HCT116 (cell line): Measurements from ENCODE around the gene RBFOX2. TPM values are rescaled to one million over a fixed set of nuclear protein-coding genes. Genes with fewer than 3 reads are reported as not detected.

Experiments used
- ATAC-seq: fragments of 200-7000 bp; cut with Tn5 transposase; 2 replicates; pipeline ENCODE4 v1.9.1; 2020; ENCODE audit warnings: mild to moderate bottlenecking, moderate library complexity
- BruUV-seq: library from RNA; stranded (reverse); fragments of 400-500 nt; replicated peaks from 2 replicates; lab custom pipeline; 2021; lab: Mats Ljungman, UMichigan
- CTCF ChIA-PET: fragments of 300-600 bp; sonication (Branson Sonifier 250); formaldehyde crosslinking; loops from one replicate; lab custom pipeline; 2021; ENCODE audit warnings: antibody characterized with exemption; lab: Charles Lee
- POLR2A ChIA-PET: fragments of 300-600, 350-600 bp; sonication (Branson Sonifier 250); formaldehyde crosslinking; loops from one replicate; lab custom pipeline; 2021; ENCODE audit warnings: antibody characterized with exemption; lab: Charles Lee
- RAD21 ChIA-PET, 2 experiments: fragments of 300-600 bp; sonication (Branson Sonifier 250); formaldehyde crosslinking; loops; one replicate each; lab custom pipeline; 2023; ENCODE audit warnings: low total read pairs in 2 of 2; ENCODE audit not compliant: uncharacterized antibody in 2 of 2, unreplicated experiment in 2 of 2, low non-redundant PET in 1 of 2; lab: Charles Lee
- DNase-seq: peaks from one replicate; pipeline ENCODE4 v3.0.0-alpha.2; 2010; ENCODE audit warnings: low read depth, low spot score
- H2AFZ ChIP-seq: fragments of 200-600 bp; shearing (Covaris generic), sonication (generic); 2 replicates; pipeline ENCODE4 v1.6.1; 2017; ENCODE audit warnings: low read depth, mixed run types, mixed read lengths, antibody characterized with exemption, low read length; ENCODE audit not compliant: poor library complexity, severe bottlenecking
- H3K27ac ChIP-seq: 2 replicates; pipeline ENCODE4 v1.5.1; 2012; ENCODE audit warnings: low read depth, low read length
- H3K27me3 ChIP-seq: fragments of 200-600 bp; sonication (generic); 2 replicates; pipeline ENCODE4 v1.6.1; 2016; ENCODE audit warnings: mixed run types, low read length, mixed read lengths; ENCODE audit not compliant: insufficient read depth
- H3K36me3 ChIP-seq, 2 experiments: fragments of 200-500 bp in 1 of 2; fragments of 200-600 bp in 1 of 2; sonication (Bioruptor generic) in 1 of 2; sonication (generic) in 1 of 2; 2 replicates each; pipeline versions ENCODE4 v1.5.1 to v1.6.1; 2014 to 2016; ENCODE audit warnings: low read length in 2 of 2, inconsistent platforms in 1 of 2, mixed read lengths in 1 of 2, mixed run types in 1 of 2; ENCODE audit not compliant: insufficient read depth in 2 of 2, control insufficient read depth in 1 of 2
- H3K4me1 ChIP-seq, 2 experiments: fragments of 200-600 bp in 1 of 2; sonication (generic) in 1 of 2; 2 replicates each; pipeline versions ENCODE4 v1.5.1 to v1.6.1; 2012 to 2017; ENCODE audit warnings: low read length in 2 of 2, inconsistent platforms in 1 of 2, mild to moderate bottlenecking in 1 of 2, mixed read lengths in 1 of 2, mixed run types in 1 of 2, moderate library complexity in 1 of 2; ENCODE audit not compliant: insufficient read depth in 2 of 2, control insufficient read depth in 1 of 2
- H3K4me2 ChIP-seq: fragments of 200-600 bp; sonication (generic); 2 replicates; pipeline ENCODE4 v1.6.1; 2017; ENCODE audit warnings: mixed run types, low read length, mixed read lengths
- H3K4me3 ChIP-seq, 2 experiments: fragments of 200-600 bp in 1 of 2; sonication (generic) in 1 of 2; replicated peaks in 1 of 2; 2 replicates each; pipeline ENCODE4 v1.5.1; 2011 to 2016; ENCODE audit warnings: low read length in 2 of 2, control low read depth in 1 of 2, low read depth in 1 of 2, mild to moderate bottlenecking in 1 of 2, mixed read lengths in 1 of 2, mixed run types in 1 of 2
- H3K79me2 ChIP-seq: fragments of 200-600 bp; sonication (generic); 2 replicates; pipeline ENCODE4 v1.6.1; 2017; ENCODE audit warnings: mild to moderate bottlenecking, mixed run types, low read length, moderate library complexity, mixed read lengths; ENCODE audit not compliant: insufficient read depth
- H3K9ac ChIP-seq: fragments of 200-600 bp; sonication (generic); 2 replicates; pipeline ENCODE4 v1.6.1; 2016; ENCODE audit warnings: low read length, mixed read lengths
- H3K9me2 ChIP-seq: fragments of 200-600 bp; sonication (generic), shearing (Covaris generic); 2 replicates; pipeline ENCODE4 v1.6.1; 2017; ENCODE audit warnings: mixed run types, mild to moderate bottlenecking, moderate library complexity; ENCODE audit not compliant: insufficient read depth
- H3K9me3 ChIP-seq, 2 experiments: fragments of 200-500 bp in 1 of 2; fragments of 200-600 bp in 1 of 2; sonication (Bioruptor generic) in 1 of 2; sonication (generic) in 1 of 2; 2 replicates each; pipeline ENCODE4 v1.6.1; 2014 to 2017; ENCODE audit warnings: low read length in 2 of 2, mixed read lengths in 2 of 2, inconsistent platforms in 1 of 2, low read depth in 1 of 2, mild to moderate bottlenecking in 1 of 2, mixed run types in 1 of 2, moderate library complexity in 1 of 2; ENCODE audit not compliant: control insufficient read depth in 1 of 2, insufficient read depth in 1 of 2
- H4K20me1 ChIP-seq: fragments of 200-600 bp; sonication (generic), shearing (Covaris generic); 2 replicates; pipeline ENCODE4 v1.6.1; 2017; ENCODE audit warnings: mixed run types, mild to moderate bottlenecking, moderate library complexity; ENCODE audit not compliant: insufficient read depth
- CBX3 ChIP-seq: IDR thresholded peaks from 2 replicates; pipeline ENCODE4 v1.6.1; 2012; ENCODE audit warnings: low read depth
- ELF1 ChIP-seq: IDR thresholded peaks from 2 replicates; pipeline ENCODE4 v1.6.1; 2012; ENCODE audit warnings: low read depth, borderline replicate concordance
- EZH2 ChIP-seq: fragments of 200-600 bp; sonication (generic); IDR thresholded peaks from 2 replicates; pipeline ENCODE4 v1.6.1; 2017; ENCODE audit warnings: antibody characterized with exemption, mixed run types
- EZH2phosphoT487 ChIP-seq: fragments of 200-600 bp; IDR thresholded peaks from 2 replicates; pipeline ENCODE4 v1.6.1; 2018; ENCODE audit warnings: antibody characterized with exemption, borderline replicate concordance
- POLR2AphosphoS5 ChIP-seq: IDR thresholded peaks from 2 replicates; pipeline ENCODE4 v1.6.1; 2011; ENCODE audit warnings: mild to moderate bottlenecking, low read depth, low read length, moderate library complexity
- REST ChIP-seq: IDR thresholded peaks from 2 replicates; pipeline ENCODE4 v1.6.1; 2012; ENCODE audit warnings: low read depth
- SP1 ChIP-seq: IDR thresholded peaks from 2 replicates; pipeline ENCODE4 v1.6.1; 2012; ENCODE audit warnings: low read depth
- SRF ChIP-seq: IDR thresholded peaks from 2 replicates; pipeline ENCODE4 v1.6.1; 2012; ENCODE audit warnings: low read depth
- TCF7L2 ChIP-seq: IDR thresholded peaks from 2 replicates; pipeline ENCODE4 v1.7.0; 2011; ENCODE audit warnings: borderline replicate concordance, inconsistent platforms; ENCODE audit not compliant: insufficient read depth, insufficient read length; ENCODE audit errors: extremely low read depth
- ZNF274 ChIP-seq: fragments of 200-500 bp; sonication (Bioruptor generic); IDR thresholded peaks from 2 replicates; pipeline ENCODE4 v1.6.1; 2014; ENCODE audit warnings: mild to moderate bottlenecking, low read depth, low read length, inconsistent platforms
- intact Hi-C: fragments of 100-400 bp; cut with micrococcal nuclease; formaldehyde crosslinking; loops from 2 replicates; pipeline ENCODE4 v1.10.0; 2022
- total RNA-seq: library from RNA; stranded (reverse); gene quantifications from one replicate; pipeline ENCODE4 v1.2.1, GENCODE V29; 2021; ENCODE audit not compliant: unreplicated experiment

Gene RBFOX2
- total RNA-seq, 1 experiment from 2014 or later = 83.9 TPM

GRCh38 chr22:35743326-35743860 lies 285.2 kb downstream of the RBFOX2 start:
- DNase-seq (no peak), ATAC-seq (no peak)
- H2AFZ ChIP-seq = no peak overlapping the region
- no peaks in the 10 kb centered on the region for H3K9me2 ChIP-seq
- H3K9me3 ChIP-seq = no peaks in the 10 kb centered on the region
- TF ChIP-seq SP1 (no peak), ZNF274 (no peak), CBX3 (no peak), ELF1 (no peak), SRF (no peak), POLR2AphosphoS5 (no peak), TCF7L2 (no peak), REST (no peak), EZH2 (no peak), EZH2phosphoT487 (no peak)
- H3K4me2 ChIP-seq = peak overlapping the region; percentile 76
- POLR2A ChIA-PET = no interaction called here
- no peaks in the 10 kb centered on the region for H3K79me2 ChIP-seq
- intact Hi-C loops = no loop called here
- CTCF ChIA-PET = no interaction called here
- H4K20me1 ChIP-seq = no peaks in the 10 kb centered on the region; the same call in 1 of the 2 replicates
- no peak overlapping the region for H3K4me3 ChIP-seq
- H3K27me3 ChIP-seq = no peaks in the 10 kb centered on the region
- 0 out of 4 replicates have a peak, but pooled peaks cover 0 to 5% of the 10 kb centered on the region in 2 experiments for H3K36me3 ChIP-seq
- RAD21 ChIA-PET = interaction anchor here in 1 of 2 experiments (1.5 kb wide), 1 partner anchor 93 kb away, joined by 4 read pairs; no protein-coding TSS in a partner anchor
- BruUV-seq = no TSS peak
- H3K4me1 ChIP-seq = peaks cover 29 to 40% of the 10 kb centered on the region in 2 experiments
- peak overlapping the region; percentile 51; the same call in 1 of the 2 replicates for H3K27ac ChIP-seq
- H3K9ac ChIP-seq = 0 out of 2 replicates have a peak overlapping the region, but pooled peaks have one; percentile 12
